Mesenchymal stem cell (in vitro differentiated cells and primary cell): Measurements from ENCODE around the gene KLK11.

Experiments used
- DNase-seq: peaks from one replicate; pipeline ENCODE4 v3.0.0-alpha.2; 2013
- H2AFZ ChIP-seq: one replicate; pipeline ENCODE4 v1.6.1; 2013; ENCODE audit warnings: low read depth, mild to moderate bottlenecking, control low read depth, inconsistent platforms, low read length, moderate library complexity
- H2AK5ac ChIP-seq: 2 replicates; pipeline ENCODE4 v1.6.1; 2013; ENCODE audit warnings: low read length, moderate library complexity, mild to moderate bottlenecking, inconsistent platforms; ENCODE audit not compliant: severe bottlenecking
- H2BK120ac ChIP-seq: one replicate; pipeline ENCODE4 v1.6.1; 2013; ENCODE audit warnings: low read depth, mild to moderate bottlenecking, inconsistent platforms, low read length, moderate library complexity
- H2BK12ac ChIP-seq, 2 experiments: one replicate each; pipeline ENCODE4 v1.6.1; 2013; ENCODE audit warnings: inconsistent platforms in 2 of 2, low read length in 2 of 2, mild to moderate bottlenecking in 2 of 2, moderate library complexity in 2 of 2, control low read depth in 1 of 2
- H2BK15ac ChIP-seq: one replicate; pipeline ENCODE4 v1.6.1; 2013; ENCODE audit warnings: mild to moderate bottlenecking, low read depth, inconsistent platforms; ENCODE audit not compliant: poor library complexity, severe bottlenecking
- H2BK5ac ChIP-seq: 2 replicates; pipeline ENCODE4 v1.6.1; 2013; ENCODE audit warnings: low read depth, mild to moderate bottlenecking, low read length, control low read depth, inconsistent platforms; ENCODE audit not compliant: poor library complexity, severe bottlenecking
- H3K14ac ChIP-seq, 2 experiments: one replicate each; pipeline ENCODE4 v1.6.1; 2013; ENCODE audit warnings: inconsistent platforms in 2 of 2, low read length in 2 of 2, control low read depth in 1 of 2, mild to moderate bottlenecking in 1 of 2, moderate library complexity in 1 of 2
- H3K18ac ChIP-seq, 2 experiments: one replicate each; pipeline ENCODE4 v1.6.1; 2013; ENCODE audit warnings: inconsistent platforms in 2 of 2, low read length in 2 of 2, control low read depth in 1 of 2, low read depth in 1 of 2, mild to moderate bottlenecking in 1 of 2
- H3K23ac ChIP-seq, 2 experiments: one replicate each; pipeline ENCODE4 v1.6.1; 2013; ENCODE audit warnings: inconsistent platforms in 2 of 2, low read length in 2 of 2, mild to moderate bottlenecking in 2 of 2, moderate library complexity in 2 of 2, control low read depth in 1 of 2
- H3K27ac ChIP-seq: 2 replicates; pipeline ENCODE4 v1.5.1; 2013; ENCODE audit warnings: mild to moderate bottlenecking, moderate library complexity, low read length, control low read depth, inconsistent platforms; ENCODE audit not compliant: poor library complexity, severe bottlenecking
- H3K27me3 ChIP-seq, 2 experiments: 2 replicates each; pipeline versions ENCODE4 v1.6.1 to v1.7.0; 2013; ENCODE audit warnings: low read length in 2 of 2, mild to moderate bottlenecking in 2 of 2, moderate library complexity in 2 of 2, control low read depth in 1 of 2, inconsistent platforms in 1 of 2; ENCODE audit not compliant: control insufficient read depth in 1 of 2, insufficient read depth in 1 of 2
- H3K36me3 ChIP-seq, 2 experiments: 2 replicates each; pipeline versions ENCODE4 v1.6.1 to v1.7.0; 2013; ENCODE audit warnings: low read length in 2 of 2, control low read depth in 1 of 2, inconsistent platforms in 1 of 2, low read depth in 1 of 2, mild to moderate bottlenecking in 1 of 2; ENCODE audit not compliant: insufficient read depth in 2 of 2, control insufficient read depth in 1 of 2
- H3K4ac ChIP-seq, 2 experiments: one replicate each; pipeline ENCODE4 v1.6.1; 2013; ENCODE audit warnings: inconsistent platforms in 2 of 2, low read length in 2 of 2, mild to moderate bottlenecking in 2 of 2, moderate library complexity in 2 of 2, control low read depth in 1 of 2, low read depth in 1 of 2
- H3K4me1 ChIP-seq: 2 replicates; pipeline ENCODE4 v1.6.1; 2013; ENCODE audit warnings: low read depth, low read length, control low read depth; ENCODE audit not compliant: control insufficient read depth, insufficient read depth
- H3K4me2 ChIP-seq: 2 replicates; pipeline ENCODE4 v1.6.1; 2013; ENCODE audit warnings: low read length, mild to moderate bottlenecking, inconsistent platforms; ENCODE audit not compliant: poor library complexity, severe bottlenecking
- H3K4me3 ChIP-seq, 2 experiments: 2 replicates each; pipeline versions ENCODE4 v1.5.1 to v1.7.0; 2013; ENCODE audit warnings: low read length in 2 of 2, mild to moderate bottlenecking in 2 of 2, control low read depth in 1 of 2, low read depth in 1 of 2; ENCODE audit not compliant: insufficient read depth in 1 of 2
- H3K79me1 ChIP-seq: replicated peaks from 2 replicates; pipeline ENCODE4 v1.6.1; 2013; ENCODE audit warnings: mild to moderate bottlenecking, control low read depth, low read length, inconsistent platforms; ENCODE audit not compliant: poor library complexity, severe bottlenecking
- H3K9ac ChIP-seq: 2 replicates; pipeline ENCODE4 v1.7.0; 2013; ENCODE audit warnings: mild to moderate bottlenecking, low read length, moderate library complexity
- H3K9me3 ChIP-seq: 2 replicates; pipeline ENCODE4 v1.7.0; 2013; ENCODE audit warnings: mild to moderate bottlenecking, low read length; ENCODE audit not compliant: control insufficient read depth
- H4K8ac ChIP-seq: one replicate; pipeline ENCODE4 v1.6.1; 2013; ENCODE audit warnings: inconsistent platforms, mild to moderate bottlenecking, low read length, moderate library complexity
- H4K91ac ChIP-seq: one replicate; pipeline ENCODE4 v1.6.1; 2013; ENCODE audit warnings: mild to moderate bottlenecking, low read length, inconsistent platforms
- WGBS: methylation state at CpG from one replicate; pipeline ENCODE4 v1.1.7; 2013; ENCODE audit warnings: mixed read lengths; 5-methylcytosine and 5-hydroxymethylcytosine counted together

KLK11 gene

DNA sequence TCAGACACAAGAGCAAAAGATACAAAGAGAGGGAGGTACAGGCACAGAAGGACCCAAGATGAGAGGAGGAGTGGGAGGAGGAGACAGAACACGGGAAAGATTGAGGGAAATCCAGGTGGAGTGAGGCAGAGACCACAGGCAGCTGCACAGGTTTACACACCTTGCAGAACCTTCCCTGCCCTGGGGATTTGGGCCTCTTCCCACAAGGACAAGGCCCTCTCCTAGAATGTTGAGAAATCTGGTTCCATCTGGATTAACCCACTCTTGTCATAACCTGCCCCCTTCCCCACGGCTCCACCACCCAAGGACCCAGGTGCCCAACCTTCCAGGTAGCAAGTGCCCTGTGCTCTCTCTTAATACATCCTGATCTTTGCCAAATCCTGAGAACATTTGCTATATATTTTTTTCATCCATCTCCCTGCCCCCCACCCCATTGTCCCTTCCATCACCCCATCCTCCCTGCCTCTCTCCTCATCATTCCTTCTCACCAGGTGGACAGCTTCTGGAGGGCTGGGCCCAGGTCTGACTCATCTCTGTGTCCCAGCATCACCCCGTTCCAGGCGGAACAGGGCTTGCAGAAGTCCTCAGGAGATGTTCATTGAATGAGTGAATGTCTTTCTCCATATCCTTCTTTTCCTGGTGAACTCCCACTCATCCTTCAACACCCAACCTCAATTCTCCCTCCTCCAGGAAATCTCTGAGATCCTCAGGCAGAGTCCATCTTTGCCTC lies 16.2 kb downstream of the KLK11 start:
- no peak overlapping the region for H3K4me2 ChIP-seq
- no peak overlapping the region for H3K27ac ChIP-seq

DNA sequence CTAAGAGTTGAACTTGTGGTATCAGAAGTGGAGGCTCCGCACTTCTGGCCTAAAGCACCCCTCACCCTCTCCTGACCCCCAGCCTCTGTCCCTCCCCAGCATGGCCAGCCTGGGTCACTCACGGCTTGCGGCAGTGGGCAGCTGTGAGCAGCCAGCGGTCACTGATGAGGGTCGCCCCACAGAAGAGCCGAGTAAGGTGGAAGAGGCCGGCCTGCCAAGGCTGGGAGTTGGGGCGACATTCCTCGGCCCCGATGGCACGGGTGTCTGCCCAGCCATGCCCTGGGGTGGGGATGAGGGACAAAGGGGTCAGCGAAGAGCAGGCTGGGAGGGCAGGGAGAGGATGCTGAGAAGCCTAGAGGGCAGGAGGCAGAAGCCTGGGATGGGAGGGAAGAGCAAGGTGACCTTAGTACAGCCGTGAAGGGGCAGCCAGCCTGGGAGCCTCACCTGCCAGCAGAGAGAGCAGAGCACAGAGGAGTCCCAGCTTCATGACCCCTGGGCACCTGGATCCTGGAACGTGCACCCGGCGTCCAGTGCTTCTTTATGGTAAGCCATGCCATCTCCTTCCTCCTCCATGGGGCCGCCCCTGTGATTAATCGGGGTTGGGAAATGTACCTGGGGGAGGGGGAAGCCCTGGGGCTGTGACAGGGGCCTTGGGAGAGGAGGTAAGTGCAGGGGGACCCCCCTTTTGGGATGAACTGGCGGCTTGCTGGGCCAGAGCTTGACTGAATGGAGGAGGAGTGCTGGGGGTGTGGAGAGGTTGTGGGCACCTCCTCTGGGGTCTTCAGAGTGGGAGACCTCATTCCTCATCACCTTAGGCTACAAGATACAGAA lies 17.1 kb downstream of the KLK11 start:
- Histone ChIP-seq H3K27me3 (peaks cover 0 to 55% of the 10 kb centered on the region in 2 experiments), H3K27ac (no peak overlapping the region), H3K23ac (no peak overlapping the region), H2BK120ac (no peak overlapping the region), H3K9me3 (no peaks in the 10 kb centered on the region), H3K4ac (no peak overlapping the region), H3K18ac (no peak overlapping the region), H4K8ac (no peak overlapping the region), H2BK5ac (no peak overlapping the region), H3K36me3 (no peaks in the 10 kb centered on the region), H4K91ac (no peak overlapping the region), H3K79me1 (no peaks in the 10 kb centered on the region), H2AK5ac (no peak overlapping the region), H3K9ac (no peak overlapping the region), H2BK15ac (no peak overlapping the region), H3K14ac (no peak overlapping the region), H3K4me1 (no peaks in the 10 kb centered on the region), H3K4me3 (no peak overlapping the region), H2BK12ac (no peak overlapping the region), H2AFZ (no peak overlapping the region), H3K4me2 (no peak overlapping the region)
- no peak for DNase-seq
- 80% methylated on average over 19 of the region's 19 CpGs for WGBS

More for the DNA sequence above, 16.2 kb downstream of the KLK11 start:
- H3K79me1 ChIP-seq, result no peaks in the 10 kb centered on the region
- no peaks in the 10 kb centered on the region for H3K36me3 ChIP-seq
- no peak overlapping the region for H3K4me3 ChIP-seq
- no peaks in the 10 kb centered on the region for H3K4me1 ChIP-seq
- no peak overlapping the region for H4K8ac ChIP-seq
- 51% methylated on average over 4 of the region's 4 CpGs for WGBS
- no peak overlapping the region for H2BK120ac ChIP-seq
- no peak overlapping the region for H3K14ac ChIP-seq
- no peak overlapping the region for H3K18ac ChIP-seq
- DNase-seq, result no peak
- no peaks in the 10 kb centered on the region for H3K9me3 ChIP-seq
- H4K91ac ChIP-seq, result no peak overlapping the region
- no peak overlapping the region for H2AK5ac ChIP-seq
- H2BK15ac ChIP-seq, result no peak overlapping the region
- no peak overlapping the region for H2BK12ac ChIP-seq
- H2AFZ ChIP-seq, result no peak overlapping the region
- H3K4ac ChIP-seq, result no peak overlapping the region
- no peak overlapping the region for H3K23ac ChIP-seq
- peaks cover 0 to 59% of the 10 kb centered on the region in 2 experiments for H3K27me3 ChIP-seq
- no peak overlapping the region for H3K9ac ChIP-seq
- H2BK5ac ChIP-seq, result no peak overlapping the region

DNA sequence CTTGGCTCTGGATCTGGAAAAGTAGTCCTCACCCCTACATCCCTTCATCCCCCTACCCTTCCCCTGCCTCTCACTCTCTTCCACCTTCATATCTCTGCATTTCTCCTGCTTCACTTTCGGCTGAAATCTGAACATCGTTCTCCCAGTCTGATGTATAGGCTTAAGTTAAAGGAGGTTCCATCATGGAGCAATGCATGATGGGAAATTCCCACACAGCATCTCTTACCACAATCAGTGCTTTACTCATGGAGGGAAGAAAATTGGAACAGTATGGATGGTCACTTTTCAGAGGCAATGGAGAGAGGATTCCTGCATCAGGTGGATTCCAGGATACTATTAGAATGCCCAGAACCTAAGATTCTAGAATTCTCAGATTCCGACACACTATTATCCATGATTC lies 18.9 kb downstream of the KLK11 start:
- Histone ChIP-seq H3K9me3 (no peaks in the 10 kb centered on the region), H3K27me3 (peaks cover 0 to 47% of the 10 kb centered on the region in 2 experiments), H2BK5ac (no peak overlapping the region), H4K91ac (peak overlapping the region; percentile 47), H3K18ac (no peak overlapping the region), H4K8ac (no peak overlapping the region), H3K4ac (no peak overlapping the region), H3K9ac (no peak overlapping the region), H3K23ac (no peak overlapping the region), H3K4me3 (no peak overlapping the region), H3K14ac (no peak overlapping the region), H3K4me1 (no peaks in the 10 kb centered on the region), H2AFZ (no peak overlapping the region), H3K79me1 (no peaks in the 10 kb centered on the region), H2BK120ac (no peak overlapping the region), H2BK12ac (no peak overlapping the region), H2AK5ac (no peak overlapping the region), H3K27ac (no peak overlapping the region), H3K4me2 (no peak overlapping the region), H2BK15ac (no peak overlapping the region), H3K36me3 (no peaks in the 10 kb centered on the region)
- no peak for DNase-seq
- WGBS, result 100% methylated on average over 1 of the region's 3 CpGs

DNA sequence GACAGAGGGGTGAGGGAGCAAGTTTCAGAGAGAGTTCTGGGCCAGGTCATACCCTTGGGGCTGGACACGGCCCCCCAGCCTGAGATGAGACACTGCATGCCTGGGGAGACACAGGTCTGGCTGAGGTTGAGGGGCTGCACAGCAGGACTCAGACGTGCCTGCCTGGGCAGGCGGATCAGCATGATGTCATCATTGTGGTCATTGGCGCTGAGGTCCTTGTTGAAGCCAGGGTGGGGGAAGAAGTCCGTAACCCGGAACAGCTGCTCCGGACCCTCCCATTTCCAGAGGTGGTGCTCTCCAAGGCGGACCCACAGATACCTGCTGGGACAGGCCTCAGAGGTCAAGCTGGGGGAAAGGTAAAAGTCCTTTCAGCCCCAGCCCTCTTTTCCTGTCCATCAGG lies 20.0 kb downstream of the KLK11 start:
- H3K79me1 ChIP-seq, result no peaks in the 10 kb centered on the region
- H3K14ac ChIP-seq, result no peak overlapping the region
- no peak overlapping the region for H2BK15ac ChIP-seq
- WGBS, result 67% methylated on average over 8 of the region's 8 CpGs
- H3K23ac ChIP-seq, result no peak overlapping the region
- H3K4me3 ChIP-seq, result peak overlapping the region in 1 of 2 experiments; percentile 3
- H3K9me3 ChIP-seq, result no peaks in the 10 kb centered on the region
- no peak overlapping the region for H2AFZ ChIP-seq
- H3K27me3 ChIP-seq, result peaks cover 0 to 54% of the 10 kb centered on the region in 2 experiments
- no peak overlapping the region for H3K18ac ChIP-seq
- H3K4ac ChIP-seq, result no peak overlapping the region
- no peaks in the 10 kb centered on the region for H3K4me1 ChIP-seq
- no peak overlapping the region for H2BK120ac ChIP-seq
- H3K9ac ChIP-seq, result no peak overlapping the region
- no peak overlapping the region for H3K4me2 ChIP-seq
- no peak overlapping the region for H2BK5ac ChIP-seq
- no peak overlapping the region for H4K8ac ChIP-seq
- H2BK12ac ChIP-seq, result no peak overlapping the region
- no peak overlapping the region for H2AK5ac ChIP-seq
- no peaks in the 10 kb centered on the region for H3K36me3 ChIP-seq
- no peak overlapping the region for H4K91ac ChIP-seq
- no peak overlapping the region for H3K27ac ChIP-seq
- no peak for DNase-seq
